MM.1S (cell line): Measurements from ENCODE around the gene ZNF184.

ENCODE experiments used
- DNase-seq: peaks from one replicate; pipeline ENCODE4 v3.0.0-alpha.2; 2015
- H2AFZ ChIP-seq: fragments of 300-600 bp; sonication (generic); 2 replicates; pipeline ENCODE4 v1.6.0; 2016; ENCODE audit warnings: antibody characterized with exemption, low read length
- H3F3A ChIP-seq: fragments of 300-600 bp; sonication (generic); 2 replicates; pipeline ENCODE4 v1.6.1; 2016; ENCODE audit warnings: mild to moderate bottlenecking, antibody characterized with exemption, low read length, moderate library complexity, mixed read lengths; ENCODE audit not compliant: insufficient read depth
- H3K27ac ChIP-seq: fragments of 300-600 bp; sonication (generic); 2 replicates; pipeline ENCODE4 v1.5.1; 2016; ENCODE audit warnings: mild to moderate bottlenecking, low read length
- H3K27me3 ChIP-seq: fragments of 300-600 bp; sonication (generic); replicated peaks from 2 replicates; pipeline ENCODE4 v1.6.0; 2016; ENCODE audit warnings: low read length; ENCODE audit not compliant: insufficient read depth
- H3K36me3 ChIP-seq: fragments of 300-600 bp; sonication (generic); replicated peaks from 2 replicates; pipeline ENCODE4 v1.6.1; 2016; ENCODE audit warnings: mild to moderate bottlenecking, low read length, mixed read lengths; ENCODE audit not compliant: insufficient read depth
- H3K4me1 ChIP-seq: fragments of 300-600 bp; sonication (generic); 2 replicates; pipeline ENCODE4 v1.6.1; 2016; ENCODE audit warnings: low read length, mixed read lengths
- H3K4me2 ChIP-seq: fragments of 300-600 bp; sonication (generic); 2 replicates; pipeline ENCODE4 v1.6.0; 2016; ENCODE audit warnings: low read depth, low read length
- H3K4me3 ChIP-seq: fragments of 300-600 bp; sonication (generic); 2 replicates; pipeline ENCODE4 v1.5.1; 2016; ENCODE audit warnings: low read length, mixed read lengths
- H3K79me2 ChIP-seq: fragments of 300-600 bp; sonication (generic); 2 replicates; pipeline ENCODE4 v1.6.1; 2016; ENCODE audit warnings: mixed run types, low read length, mixed read lengths
- H3K9ac ChIP-seq: fragments of 300-600 bp; sonication (generic); 2 replicates; pipeline ENCODE4 v1.6.1; 2016; ENCODE audit warnings: low read length, mixed read lengths
- H3K9me2 ChIP-seq: fragments of 300-600 bp; sonication (generic); replicated peaks from 2 replicates; pipeline ENCODE4 v1.6.1; 2016; ENCODE audit warnings: mild to moderate bottlenecking, low read length, mixed read lengths; ENCODE audit not compliant: insufficient read depth
- H3K9me3 ChIP-seq: fragments of 300-600 bp; sonication (generic); replicated peaks from 2 replicates; pipeline ENCODE4 v1.6.1; 2016; ENCODE audit warnings: mild to moderate bottlenecking, low read length, mixed read lengths; ENCODE audit not compliant: insufficient read depth
- H4K20me1 ChIP-seq: fragments of 300-600 bp; sonication (generic); 2 replicates; pipeline ENCODE4 v1.6.1; 2016; ENCODE audit warnings: mild to moderate bottlenecking, low read length, moderate library complexity, mixed read lengths; ENCODE audit not compliant: insufficient read depth
- CTCF ChIP-seq: fragments of 300-600 bp; sonication (generic); IDR thresholded peaks from 2 replicates; pipeline ENCODE4 v1.5.1; 2016; ENCODE audit warnings: antibody characterized with exemption, low read length, mixed read lengths
- EZH2 ChIP-seq: fragments of 300-600 bp; sonication (generic); optimal IDR thresholded peaks from 2 replicates; pipeline ENCODE3; 2017; ENCODE audit warnings: low read depth, mild to moderate bottlenecking, antibody characterized with exemption, low read length, mixed read lengths
- EZH2phosphoT487 ChIP-seq: fragments of 300-600 bp; sonication (generic); IDR thresholded peaks from 2 replicates; pipeline ENCODE4 v1.6.1; 2018; ENCODE audit warnings: antibody characterized with exemption, low read length

ZNF184 gene

DNA sequence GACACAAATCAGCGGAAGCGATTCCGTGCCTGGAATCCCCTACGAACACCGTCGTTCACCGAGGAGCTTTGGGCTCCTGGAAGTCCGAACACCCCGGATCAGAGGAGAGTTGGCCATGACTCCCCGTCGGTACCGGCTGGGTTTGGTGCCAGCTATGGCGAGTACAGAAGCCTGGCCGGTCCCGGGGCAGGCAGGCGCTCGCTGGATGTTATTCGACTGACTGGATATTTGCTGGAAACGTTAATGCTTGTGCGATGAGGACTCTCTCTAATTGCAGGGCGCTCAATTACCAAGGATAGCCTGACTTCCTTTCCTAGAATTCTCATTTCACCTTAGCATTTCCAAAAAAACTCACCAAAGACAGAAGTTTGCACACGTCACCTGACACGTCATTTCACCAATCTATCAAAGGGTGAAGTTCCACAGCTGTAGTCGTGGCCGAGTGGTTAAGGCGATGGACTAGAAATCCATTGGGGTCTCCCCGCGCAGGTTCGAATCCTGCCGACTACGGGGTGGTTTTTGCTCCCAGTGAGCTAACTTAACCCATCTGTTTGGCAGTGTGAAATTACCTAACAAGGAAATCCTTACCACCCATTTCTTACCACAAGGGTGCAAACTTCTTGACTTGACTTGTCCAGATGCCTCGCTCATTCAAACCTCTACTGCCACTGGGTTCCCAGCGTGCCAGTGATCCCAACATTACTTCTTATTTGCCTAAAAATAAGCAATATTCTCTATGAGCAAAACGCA lies 22.7 kb upstream of the ZNF184 start:
- H3K4me2 ChIP-seq = no peak overlapping the region
- no peak for TF ChIP-seq EZH2phosphoT487
- TF ChIP-seq CTCF = no peak
- no peak for TF ChIP-seq EZH2
- H3K4me1 ChIP-seq = no peaks in the 10 kb centered on the region

DNA sequence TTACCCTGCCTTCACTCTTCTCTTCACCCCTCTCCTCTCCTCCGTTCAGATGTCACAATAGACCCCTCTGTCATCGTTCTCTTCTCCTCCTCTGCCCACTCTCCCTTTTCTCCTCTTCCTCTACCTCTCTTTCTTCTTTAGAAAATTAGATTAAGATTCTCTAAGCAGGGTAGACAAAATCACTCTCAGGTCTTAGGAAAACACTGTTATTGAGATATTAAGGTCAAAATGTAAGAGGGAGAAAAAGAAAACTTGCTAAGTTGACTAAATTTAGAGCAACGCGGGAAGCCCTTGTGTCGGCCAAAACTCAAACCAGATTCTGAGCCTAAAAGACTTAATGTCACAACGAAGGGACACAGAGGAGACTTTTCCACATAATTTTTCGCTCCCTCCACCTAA lies 22.1 kb upstream of the ZNF184 start:
- no peaks in the 10 kb centered on the region for H3K9me3 ChIP-seq
- no peak for DNase-seq
- H3K4me1 ChIP-seq = no peaks in the 10 kb centered on the region
- H4K20me1 ChIP-seq = no peaks in the 10 kb centered on the region
- no peaks in the 10 kb centered on the region for H3K79me2 ChIP-seq
- TF ChIP-seq CTCF (no peak), EZH2phosphoT487 (no peak), EZH2 (no peak)
- H3K4me3 ChIP-seq = no peak overlapping the region
- no peaks in the 10 kb centered on the region for H3F3A ChIP-seq
- no peaks in the 10 kb centered on the region for H3K36me3 ChIP-seq
- H3K4me2 ChIP-seq = no peak overlapping the region
- no peaks in the 10 kb centered on the region; the same call in 1 of the 2 replicates for H3K27me3 ChIP-seq
- H2AFZ ChIP-seq = no peak overlapping the region
- no peak overlapping the region for H3K27ac ChIP-seq
- no peaks in the 10 kb centered on the region for H3K9me2 ChIP-seq
- H3K9ac ChIP-seq = no peak overlapping the region

More for the DNA sequence above, 22.7 kb upstream of the ZNF184 start:
- no peaks in the 10 kb centered on the region; the same call in 1 of the 2 replicates for H3K27me3 ChIP-seq
- H3K9ac ChIP-seq = no peak overlapping the region
- DNase-seq = no peak
- H3K79me2 ChIP-seq = no peaks in the 10 kb centered on the region
- no peaks in the 10 kb centered on the region for H3F3A ChIP-seq
- no peak overlapping the region for H3K4me3 ChIP-seq
- no peak overlapping the region for H3K27ac ChIP-seq
- no peak overlapping the region for H2AFZ ChIP-seq
- H3K36me3 ChIP-seq = no peaks in the 10 kb centered on the region
- H4K20me1 ChIP-seq = no peaks in the 10 kb centered on the region
- no peaks in the 10 kb centered on the region for H3K9me3 ChIP-seq
- H3K9me2 ChIP-seq = no peaks in the 10 kb centered on the region

DNA sequence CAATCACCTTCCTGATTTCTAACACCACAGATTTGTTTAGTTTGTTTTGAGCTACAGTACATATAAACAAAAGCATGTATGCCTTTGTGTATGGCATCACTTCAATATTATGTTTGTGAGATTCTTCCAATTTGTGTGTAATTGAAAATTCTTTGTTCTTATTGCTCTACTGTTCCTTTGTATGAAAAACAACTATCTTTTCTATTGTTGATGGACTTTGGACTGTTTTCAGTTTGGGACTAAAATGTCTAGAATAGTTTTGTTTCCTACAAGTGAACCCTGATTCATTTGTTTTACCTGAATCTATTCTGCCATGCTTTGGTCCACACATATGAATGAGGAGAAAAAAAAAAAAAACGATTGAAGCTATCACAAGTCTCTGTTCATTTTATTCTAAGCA lies 21.2 kb upstream of the ZNF184 start:
- Histone ChIP-seq H2AFZ (no peak overlapping the region), H3K9ac (no peak overlapping the region), H3F3A (no peaks in the 10 kb centered on the region), H3K9me3 (no peaks in the 10 kb centered on the region), H4K20me1 (no peaks in the 10 kb centered on the region), H3K27ac (no peak overlapping the region), H3K27me3 (no peaks in the 10 kb centered on the region), H3K79me2 (no peaks in the 10 kb centered on the region), H3K4me3 (no peak overlapping the region), H3K36me3 (no peaks in the 10 kb centered on the region), H3K4me2 (no peak overlapping the region), H3K9me2 (no peaks in the 10 kb centered on the region), H3K4me1 (no peaks in the 10 kb centered on the region)
- no peak for DNase-seq
- no peak for TF ChIP-seq EZH2
- no peak for TF ChIP-seq CTCF
- no peak for TF ChIP-seq EZH2phosphoT487
